ENCODE data around the gene BTNL9.
"Not testable (repeated sequence)": the region's sequence is repeated elsewhere in the genome, so short reads cannot be mapped to it uniquely, and the experiment has no call there.

Gene BTNL9

DNA sequence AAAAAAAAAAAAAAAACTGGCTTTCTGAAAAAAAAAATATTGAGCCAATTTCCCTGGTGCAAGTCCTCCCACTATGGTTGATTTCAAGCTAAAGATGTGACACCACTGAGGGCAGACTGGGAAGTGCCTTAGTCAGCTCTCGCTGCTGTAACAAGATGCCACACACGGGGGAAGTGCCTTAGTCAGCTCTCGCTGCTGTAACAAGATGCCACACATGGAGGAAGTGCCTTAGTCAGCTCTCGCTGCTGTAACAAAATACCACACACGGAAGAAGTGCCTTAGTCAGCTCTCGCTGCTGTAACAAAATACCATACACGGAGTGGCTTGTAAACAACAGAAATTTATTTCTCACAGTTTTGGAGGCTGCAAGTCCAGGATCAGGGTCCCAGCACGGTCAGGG is 23.4 kb downstream of the BTNL9 start:
- DNase-seq, result no peak

DNA sequence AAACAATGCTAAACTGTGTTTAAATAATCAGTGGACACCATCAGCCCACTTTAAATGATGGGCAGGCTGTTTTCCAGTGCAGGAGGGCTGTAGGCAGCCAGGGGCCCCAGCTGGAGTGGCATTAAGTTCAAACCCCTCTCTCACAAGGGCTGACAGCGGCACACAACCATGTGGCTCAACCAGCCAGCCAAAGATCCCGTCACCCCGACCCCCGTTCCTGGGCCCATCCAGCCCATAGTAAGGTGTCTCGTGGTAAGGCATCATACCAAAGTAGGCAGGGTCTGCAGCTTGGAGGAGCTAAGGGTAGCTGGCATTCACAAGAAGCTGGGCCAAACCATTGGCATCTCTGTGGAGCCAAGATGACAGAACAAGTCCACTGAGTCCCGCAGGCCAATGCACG is 24.9 kb downstream of the BTNL9 start:
- DNase-seq, result no peak

DNA sequence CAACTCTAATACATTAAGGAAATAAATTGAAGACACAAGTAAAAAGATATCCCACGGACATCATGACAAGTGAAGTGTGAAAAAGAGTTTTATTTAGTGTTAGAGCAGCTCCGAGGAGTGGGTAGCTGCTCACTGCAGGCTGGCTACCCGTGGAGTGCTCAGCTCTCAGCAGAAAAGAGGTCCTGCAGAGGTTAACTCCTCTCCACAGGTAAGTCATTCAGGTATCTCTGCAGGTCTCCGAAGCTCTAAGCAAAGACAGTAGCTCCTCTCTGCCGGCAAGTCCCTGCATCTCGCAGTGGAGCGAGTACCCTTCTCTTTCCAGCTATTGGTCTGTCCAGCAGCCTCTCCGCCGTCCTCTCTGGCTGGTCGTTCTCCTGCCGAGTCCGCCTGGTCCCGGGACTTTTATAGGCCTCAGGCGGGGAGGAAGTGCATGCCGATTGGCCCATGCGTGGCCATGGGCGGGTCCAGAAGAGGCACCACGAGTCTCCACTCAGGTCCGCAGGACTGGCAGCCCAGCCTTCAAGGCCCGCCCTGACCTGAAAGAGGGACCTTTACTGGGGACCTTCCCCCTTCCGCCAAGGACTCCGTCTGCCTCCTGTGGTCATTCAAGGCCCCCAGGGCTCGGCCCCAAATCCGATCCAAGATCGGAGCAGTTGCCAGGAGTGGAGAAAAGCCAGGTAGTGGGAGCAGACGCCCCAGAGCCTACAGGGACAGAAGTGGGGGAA is 29.9 kb downstream of the BTNL9 start:
- DNase-seq, result no peak

DNA sequence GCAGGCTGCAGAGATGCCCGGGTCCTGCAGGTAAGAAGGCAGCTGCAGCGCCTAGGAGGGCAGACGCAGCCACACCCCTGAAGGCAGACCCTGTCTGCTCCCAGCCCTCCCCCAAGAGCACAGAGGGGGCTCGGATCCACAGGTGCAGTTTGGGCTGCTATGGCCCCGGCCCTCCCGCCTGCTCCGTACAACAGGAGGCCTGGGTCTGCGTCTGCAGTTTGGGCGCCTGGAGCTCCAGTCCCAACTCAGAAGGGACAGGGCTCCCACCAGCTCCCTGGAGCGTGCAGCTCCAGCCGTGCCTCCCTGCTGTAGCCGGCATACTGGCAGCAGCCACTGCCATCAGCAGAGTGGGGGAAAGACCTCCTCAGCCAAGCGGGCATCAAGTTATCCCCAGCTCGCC is 30.5 kb downstream of the BTNL9 start:
- DNase-seq, result no peak

DNA sequence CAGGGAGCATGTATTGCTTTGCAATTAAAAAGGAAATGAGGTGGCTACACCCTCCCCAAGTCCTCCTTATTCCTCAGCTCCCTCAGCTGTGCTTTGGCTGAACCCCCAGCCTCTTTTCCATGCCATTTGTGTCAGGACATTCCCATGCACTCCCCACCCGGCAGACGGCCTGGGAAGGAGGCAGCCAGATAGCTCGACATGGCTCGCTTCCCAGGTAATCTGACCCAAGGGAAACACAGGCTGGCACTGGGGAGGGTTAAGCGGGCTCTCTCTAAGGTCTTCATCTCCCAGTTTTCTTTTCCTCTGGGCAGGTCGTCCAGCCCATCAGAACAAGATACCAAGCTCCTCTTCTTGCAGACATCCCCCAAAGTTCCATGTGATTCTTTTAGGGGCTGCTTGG is 31.2 kb downstream of the BTNL9 start:
- DNase-seq, result no peak

DNA sequence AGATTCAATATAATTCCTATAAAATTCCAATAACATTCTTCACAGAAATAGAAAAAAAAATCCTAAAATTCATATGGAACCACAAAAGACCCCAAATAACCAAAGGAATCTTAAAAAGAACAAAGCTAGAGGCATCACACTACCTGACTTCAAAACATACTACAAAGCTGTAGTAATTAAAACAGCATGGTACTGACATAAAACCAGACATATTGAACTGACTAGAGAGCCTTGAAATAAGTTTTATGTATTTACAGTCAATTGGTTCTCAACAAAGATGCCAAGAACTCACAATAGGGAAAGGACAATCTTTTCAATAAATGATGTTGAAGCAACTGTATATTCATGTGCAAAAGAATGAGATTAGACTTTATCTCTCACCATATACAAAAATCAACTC is 36.9 kb downstream of the BTNL9 start:
- DNase-seq, result no peak

DNA sequence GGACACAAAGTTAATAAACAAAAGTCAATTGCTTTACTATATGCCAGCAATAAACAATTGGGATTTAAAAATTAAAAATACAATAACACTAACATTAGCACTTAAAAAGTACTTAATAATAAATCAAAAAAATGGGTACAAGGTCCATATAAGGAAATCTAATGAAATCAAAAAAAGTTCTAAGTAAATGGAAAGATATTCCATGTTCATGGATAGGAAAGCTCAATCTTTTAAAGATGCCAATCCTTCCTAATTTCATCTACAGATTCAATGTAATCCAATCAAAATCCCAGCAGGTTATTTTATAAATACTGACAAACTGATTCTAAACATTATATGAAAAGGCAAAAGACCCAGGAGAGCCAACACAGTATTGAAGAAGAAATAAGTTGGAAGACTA is 41.9 kb downstream of the BTNL9 start:
- no peak for DNase-seq

DNA sequence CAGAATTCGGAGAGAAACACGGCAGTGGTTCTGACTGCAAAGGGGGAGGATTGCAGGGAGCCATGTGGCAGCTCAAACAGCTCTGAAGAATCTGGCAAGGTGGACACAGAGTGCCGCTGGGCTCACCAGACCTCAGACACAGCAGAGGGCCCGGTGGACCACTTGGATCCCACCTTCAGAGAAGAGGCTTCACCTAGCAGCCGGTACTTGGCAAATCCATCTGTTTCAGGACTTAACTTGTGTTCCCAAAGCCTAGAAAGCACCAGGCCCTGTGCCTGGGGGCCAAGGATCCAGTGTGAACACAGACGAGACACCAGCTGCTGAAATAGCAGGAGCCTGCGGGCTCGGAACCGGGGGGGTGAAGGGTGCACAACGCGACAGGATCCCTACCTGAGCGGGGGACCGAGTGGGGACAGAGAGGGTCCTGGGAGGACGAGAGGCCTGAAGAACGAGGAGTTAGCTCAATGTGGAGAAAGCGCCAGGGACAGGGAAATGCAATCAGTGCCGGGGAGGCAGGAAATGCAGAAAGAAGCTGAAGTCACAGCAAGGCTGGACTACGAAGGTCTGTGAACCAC is 44.6 kb downstream of the BTNL9 start:
- DNase-seq, result no peak

DNA sequence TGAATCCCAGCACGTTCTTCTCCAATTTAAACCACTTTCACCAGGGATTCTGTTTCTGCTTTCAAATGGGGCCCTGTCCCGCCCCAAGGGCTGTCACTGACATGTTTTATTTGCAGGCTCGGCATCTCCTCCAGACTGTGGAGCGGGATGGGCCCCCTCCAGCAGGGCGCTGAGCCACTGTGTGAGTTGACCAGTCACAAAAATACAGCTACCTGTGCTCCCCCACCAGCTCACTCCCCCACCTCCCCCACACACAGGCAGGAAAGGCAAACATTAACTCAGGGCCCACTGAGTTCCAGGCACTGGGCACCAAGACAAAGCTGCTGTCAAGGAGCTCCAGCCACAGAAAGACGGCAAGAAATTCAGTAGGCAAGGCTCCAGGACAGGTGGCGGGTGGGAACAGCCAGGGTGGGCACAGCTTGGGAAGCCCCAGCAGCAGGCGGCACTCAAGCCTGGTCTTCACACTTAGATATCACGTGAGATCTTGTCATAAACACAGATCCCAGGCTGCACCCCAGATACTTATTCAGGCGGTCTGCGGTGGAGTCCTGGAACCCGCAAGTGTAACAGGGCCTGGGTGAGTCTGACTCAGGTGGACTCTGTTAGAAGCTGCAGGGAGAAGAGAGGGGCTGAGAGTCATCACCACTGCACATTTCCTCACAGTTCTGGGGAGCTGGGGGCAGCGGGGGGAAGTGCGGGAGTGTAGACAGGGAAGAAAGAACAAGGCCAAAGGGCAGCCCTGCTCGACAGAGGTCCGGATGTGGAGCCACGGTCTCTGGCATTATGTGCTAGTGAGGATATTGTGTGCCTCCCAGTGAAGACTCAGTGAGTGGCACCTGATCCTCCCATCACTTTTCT is 46.2 kb downstream of the BTNL9 start:
- DNase-seq, result no peak

DNA sequence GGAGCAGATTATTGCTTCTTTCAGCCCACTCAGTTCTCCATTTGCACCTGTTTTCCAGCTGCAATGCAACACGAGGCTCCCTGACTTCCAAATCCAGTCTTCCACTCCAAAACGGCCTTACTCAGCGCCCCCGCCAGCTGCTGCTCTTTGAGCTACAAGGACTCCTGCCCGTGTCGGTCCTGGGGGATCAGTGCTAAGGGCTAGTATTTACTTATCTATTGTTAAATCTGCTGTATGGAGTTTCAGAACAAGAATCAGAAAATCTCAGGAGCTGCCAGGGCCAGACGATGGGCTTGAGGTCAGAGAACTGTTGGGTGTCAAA is 46.8 kb downstream of the BTNL9 start:
- DNase-seq, result no peak

DNA sequence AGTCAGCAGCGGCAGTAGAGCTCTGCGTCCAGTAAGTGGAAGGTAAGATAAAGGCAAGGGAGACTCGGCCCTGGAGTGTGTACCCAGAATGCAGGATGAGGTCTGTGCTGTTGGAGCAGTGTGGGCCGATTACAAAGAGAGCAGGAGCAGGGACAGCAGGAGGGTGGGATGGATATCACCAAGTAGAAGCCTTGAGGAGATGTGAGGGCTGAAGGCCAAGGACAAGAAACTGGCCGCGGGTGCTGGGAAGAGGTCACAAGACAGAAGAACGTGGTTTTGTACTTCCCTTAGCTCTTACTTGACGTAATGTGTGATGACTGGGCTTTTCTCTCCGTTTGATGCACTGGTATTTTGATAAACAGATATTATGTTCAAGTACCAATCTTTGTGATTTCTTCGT is 47.2 kb downstream of the BTNL9 start:
- no peak for DNase-seq

DNA sequence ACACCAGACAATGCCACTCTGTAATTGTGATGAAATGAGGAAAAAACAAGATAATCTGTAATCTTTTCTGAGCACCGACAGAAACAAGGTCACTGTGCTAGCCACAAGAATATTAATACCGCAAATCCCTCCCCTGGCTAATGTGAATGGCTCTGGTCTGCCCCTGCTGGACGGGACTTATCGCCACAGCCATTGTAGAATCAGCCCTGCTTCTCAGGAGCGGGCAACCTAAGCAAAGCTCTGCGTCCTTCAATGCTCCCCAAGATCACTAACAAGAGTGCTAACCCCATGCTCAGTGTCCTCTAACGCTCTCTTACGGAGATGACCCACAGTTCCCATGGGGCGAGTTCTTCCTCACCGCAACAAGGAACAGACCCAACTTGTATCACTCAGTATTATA is 48.2 kb downstream of the BTNL9 start:
- DNase-seq, result no peak

DNA sequence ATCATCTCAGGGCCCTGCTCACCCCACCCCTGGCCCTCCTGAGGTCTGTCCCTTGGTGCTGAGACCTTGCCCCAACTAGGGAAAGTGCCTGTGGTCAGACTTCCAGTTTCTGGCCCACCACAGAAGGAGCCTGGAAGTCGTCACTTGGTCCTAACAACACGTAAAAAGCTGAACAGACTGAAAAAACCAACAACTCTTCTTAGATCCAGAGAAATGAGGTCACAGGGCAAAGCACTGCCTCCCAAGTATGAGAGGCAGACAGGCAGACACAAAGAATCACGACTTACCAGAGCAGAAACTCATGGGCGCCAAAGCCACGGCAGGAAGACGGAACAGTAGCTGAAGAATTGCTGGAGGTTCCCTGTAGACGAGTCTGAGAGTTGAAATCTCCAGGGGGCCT is 52.4 kb downstream of the BTNL9 start:
- no peak for DNase-seq

DNA sequence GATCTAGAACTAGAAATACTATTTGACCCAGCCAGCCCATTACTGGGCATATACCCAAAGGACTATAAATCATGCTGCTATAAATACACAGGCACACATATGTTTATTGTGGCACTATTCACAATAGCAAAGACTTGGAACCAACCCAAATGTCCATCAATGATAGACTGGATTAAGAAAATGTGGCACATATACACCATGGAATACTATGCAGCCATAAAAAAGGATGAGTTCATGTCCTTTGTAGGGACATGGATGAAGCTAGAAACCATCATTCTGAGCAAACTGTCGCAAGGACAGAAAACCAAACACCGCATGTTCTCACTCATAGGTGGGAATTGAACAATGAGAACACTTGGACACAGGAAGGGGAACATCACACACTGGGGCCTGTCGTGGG is 55.1 kb downstream of the BTNL9 start:
- not testable (repeated sequence) for DNase-seq

DNA sequence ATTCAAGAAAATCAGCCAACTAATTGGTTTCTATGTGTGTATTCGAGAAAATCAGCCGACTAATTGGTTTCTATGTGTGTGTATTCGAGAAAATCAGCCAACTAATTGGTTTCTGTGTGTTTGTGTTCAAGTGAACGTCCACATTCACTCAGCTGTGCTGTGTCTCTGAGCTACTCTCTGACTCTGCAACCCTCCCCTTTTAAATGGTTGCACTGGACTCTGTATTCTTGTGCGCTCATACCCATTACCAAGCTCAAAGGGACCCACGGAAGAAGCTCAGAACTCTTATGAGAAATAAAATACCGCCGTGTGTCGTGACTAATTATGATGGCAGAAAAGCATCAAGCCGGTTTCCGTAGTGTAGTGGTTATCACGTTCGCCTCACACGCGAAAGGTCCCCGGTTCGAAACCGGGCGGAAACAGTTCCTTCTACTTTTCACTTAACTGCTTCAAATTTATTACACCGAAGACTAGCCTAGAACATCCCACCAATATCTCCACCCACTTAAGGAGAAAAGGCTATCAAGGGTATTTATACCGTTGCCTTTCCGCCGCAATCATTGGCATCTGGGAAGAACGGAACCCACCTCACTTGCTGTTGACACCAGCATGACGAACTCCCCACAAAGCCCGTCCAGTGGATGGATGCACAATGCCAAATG is 56.8 kb downstream of the BTNL9 start:
- not testable (repeated sequence) for DNase-seq

DNA sequence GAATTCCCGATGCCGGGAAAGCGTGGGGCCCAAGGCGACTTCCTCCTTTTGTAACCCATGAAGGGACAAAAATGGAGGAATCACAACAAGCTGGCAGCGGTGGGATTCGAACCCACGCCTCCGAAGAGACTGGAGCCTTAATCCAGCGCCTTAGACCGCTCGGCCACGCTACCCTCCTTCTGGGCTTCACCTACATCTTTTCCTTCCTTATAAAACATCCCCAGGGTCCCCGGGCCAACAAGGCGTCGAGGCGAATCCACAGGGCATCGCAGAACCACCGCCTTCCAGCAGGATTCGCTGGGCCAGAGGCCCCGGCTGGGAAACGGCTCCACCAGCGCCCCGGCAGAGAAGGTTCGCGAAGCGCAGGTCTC is 57.3 kb downstream of the BTNL9 start:
- DNase-seq, result not testable (repeated sequence)

DNA sequence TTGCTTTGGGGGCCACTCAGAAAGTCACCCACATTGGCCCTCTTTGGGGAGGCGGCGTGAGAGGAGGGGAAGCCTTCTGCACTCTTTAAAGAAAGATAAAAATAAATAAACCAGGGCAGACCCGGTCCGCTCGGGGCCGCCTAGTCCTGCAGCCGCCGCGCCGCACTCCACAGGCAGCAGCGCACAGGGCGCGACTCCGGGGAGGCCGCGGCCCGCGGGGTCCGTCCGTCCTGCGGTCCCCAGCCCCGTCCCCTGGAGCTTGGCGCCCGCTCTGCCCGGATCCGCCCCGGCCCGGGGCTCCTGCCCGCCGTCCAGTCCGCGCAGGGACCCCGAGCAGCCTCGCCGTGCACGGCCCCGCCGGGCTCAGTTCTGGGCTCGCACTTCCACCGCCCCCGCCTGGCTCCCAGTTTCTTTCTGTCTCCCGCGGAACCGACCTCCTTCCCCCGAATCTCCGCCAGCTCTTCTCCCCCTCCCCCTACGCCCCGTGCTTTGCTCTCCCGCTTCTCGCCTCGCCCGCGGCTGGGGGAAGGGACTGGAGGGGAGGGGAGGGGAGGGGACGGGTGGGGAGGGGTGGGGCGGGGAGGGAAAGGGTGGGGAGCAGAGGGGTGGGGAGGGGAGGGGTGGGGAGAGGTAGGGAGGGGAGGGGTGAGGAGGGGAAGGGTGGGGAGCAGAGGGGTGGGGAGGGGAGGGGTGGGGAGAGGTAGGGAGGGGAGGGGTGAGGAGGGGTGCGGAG is 57.9 kb downstream of the BTNL9 start:
- DNase-seq, result not testable (repeated sequence)

DNA sequence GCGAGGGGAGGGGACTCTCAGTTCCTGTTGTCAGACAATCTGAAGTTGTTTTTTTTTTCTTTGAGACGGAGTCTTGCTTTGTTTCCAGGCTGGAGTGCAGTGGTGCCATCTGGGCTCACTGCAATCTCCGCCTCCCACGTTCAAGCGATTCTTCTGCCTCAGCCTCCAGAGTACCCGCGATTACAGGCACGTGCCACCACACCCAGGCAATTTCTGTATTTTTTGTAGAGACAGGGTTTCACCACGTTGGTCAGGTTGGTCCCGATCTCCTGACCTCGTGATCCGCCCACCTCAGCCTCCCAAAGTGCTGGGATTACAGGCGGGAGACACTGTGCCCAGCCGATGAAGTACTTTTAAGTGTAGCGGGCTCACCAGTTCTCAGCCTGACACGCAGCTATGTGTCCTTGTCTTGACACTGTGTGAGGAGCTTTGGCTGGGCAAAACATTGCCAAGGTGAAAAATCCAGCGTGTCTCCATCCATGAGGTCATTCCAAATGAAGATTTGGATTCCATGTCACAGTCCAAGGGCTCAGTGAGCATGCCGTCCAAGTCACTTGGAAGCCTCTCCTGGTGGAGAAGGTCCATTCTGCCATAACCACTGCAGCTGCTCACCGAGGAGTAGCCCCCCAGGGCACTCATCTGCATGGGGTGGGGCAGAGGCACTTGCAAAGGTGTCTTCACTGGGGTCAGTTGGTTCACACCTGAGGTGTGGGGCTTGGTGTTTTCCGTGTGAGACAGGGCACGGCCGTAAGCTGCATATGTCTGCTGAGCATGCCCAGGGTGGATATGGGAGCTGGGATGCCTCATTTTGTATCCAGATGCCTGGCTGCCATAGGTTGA is 58.9 kb downstream of the BTNL9 start:
- DNase-seq, result no peak

DNA sequence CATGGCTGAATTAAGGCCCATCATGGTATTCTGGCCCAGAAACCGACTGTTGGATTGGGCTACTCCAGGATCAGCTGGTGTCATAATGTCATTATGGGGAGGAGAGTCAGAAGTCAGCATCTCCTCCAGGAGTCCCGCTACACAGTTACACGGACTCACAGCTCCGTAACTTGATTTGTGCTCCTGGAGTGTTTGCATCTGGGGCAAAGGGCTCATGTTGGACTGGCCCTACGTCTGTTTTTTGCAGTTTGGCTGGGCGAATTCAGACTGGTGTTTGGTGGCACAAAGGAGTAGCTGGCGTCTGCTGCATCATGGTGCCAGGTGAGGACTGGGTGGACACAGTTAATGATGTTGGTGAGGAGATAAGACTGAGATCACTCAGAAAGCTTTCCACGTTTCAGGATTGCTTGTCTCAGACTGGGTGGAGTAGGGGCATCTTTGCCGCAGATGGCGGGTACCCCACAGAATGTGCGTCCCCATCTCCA is 59.6 kb downstream of the BTNL9 start:
- DNase-seq, result no peak

DNA sequence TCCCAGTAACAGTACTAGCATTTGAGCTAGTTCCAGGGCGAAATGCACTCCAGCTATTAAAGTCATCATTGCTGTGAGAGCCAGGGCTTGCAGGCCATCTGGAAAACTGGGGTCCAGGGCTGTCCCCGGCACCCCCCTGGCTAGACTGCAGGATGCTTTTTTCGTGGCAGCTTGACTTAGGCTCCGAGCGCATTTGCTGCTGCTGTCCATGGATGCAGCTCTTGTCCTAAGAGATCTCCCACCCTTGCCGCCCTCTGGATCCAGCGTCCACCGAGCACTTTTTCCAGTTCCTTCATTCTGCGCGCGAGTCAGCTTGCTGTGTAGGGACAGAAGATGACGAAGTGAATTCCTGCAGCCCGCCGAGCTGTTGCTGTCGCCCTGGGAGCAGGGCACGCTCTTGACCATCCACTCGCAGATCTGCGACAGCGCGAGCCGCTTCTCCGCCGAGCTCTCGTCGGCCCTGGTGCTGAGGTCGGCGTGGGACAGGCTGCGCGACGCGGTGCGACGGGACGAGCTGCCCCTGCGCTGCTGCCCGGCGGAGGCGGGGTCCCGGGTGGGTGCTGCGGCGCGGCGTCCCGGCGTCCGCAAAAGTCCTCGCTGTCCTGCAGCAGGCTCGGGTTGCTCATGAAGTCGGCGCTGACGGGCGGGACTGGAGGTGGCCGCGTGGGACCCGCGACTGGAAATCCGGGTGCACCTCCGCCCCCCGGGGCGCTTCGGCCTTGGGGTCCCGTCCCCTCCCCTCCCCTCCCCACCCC is 60.2 kb downstream of the BTNL9 start:
- no peak for DNase-seq

DNA sequence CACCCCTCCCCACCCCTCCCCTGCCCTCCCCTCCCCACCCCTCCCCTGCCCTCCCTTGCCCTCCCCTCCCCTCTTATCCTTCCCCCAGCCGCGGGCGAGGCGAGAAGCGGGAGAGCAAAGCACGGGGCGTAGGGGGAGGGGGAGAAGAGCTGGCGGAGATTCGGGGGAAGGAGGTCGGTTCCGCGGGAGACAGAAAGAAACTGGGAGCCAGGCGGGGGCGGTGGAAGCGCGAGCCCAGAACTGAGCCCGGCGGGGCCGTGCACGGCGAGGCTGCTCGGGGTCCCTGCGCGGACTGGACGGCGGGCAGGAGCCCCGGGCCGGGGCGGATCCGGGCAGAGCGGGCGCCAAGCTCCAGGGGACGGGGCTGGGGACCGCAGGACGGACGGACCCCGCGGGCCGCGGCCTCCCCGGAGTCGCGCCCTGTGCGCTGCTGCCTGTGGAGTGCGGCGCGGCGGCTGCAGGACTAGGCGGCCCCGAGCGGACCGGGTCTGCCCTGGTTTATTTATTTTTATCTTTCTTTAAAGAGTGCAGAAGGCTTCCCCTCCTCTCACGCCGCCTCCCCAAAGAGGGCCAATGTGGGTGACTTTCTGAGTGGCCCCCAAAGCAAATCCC is 61.1 kb downstream of the BTNL9 start:
- not testable (repeated sequence) for DNase-seq

Data from stimulated activated CD4-positive, alpha-beta T cell treated with anti-CD3 and anti-CD28 coated beads, Interleukin-4, amount 100 ng/mL, for 1 hour (primary cell).